ENCODE measurements around the gene SLAMF1.

SLAMF1 gene

DNA sequence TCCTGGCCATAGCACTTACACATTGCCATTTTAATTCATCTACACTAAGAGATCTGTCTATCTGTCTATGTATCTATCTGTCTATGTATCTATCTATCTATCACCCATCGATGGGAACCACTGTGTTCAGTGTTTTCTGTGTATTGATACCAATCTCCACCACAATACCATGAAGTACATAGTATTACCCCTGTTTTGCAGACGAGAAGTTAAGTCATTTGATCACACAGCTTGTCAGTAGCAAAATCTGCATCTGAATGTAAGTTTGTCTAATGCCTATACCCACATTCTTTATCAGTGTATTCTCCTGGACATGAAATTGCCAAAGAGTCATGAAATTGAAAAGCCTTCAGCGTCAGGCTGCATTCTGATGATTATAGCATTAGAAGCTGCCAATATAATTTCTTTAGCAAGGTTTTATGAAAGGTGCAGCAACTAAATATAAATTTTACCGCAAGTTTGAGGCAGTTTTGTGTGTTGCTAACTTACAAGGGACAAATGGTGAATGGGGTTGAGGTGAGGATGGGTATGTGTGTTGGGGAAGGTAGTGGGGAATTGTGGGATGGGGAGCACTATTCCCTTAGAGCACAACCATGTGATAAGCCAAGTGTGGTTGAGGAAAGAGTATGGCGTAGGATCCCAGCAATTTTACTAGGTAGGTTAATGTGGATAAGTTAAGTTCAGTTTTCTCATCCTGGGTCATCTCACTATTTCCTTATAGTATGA is 24.2 kb downstream of the SLAMF1 start:
- DNase-seq = no peak

DNA sequence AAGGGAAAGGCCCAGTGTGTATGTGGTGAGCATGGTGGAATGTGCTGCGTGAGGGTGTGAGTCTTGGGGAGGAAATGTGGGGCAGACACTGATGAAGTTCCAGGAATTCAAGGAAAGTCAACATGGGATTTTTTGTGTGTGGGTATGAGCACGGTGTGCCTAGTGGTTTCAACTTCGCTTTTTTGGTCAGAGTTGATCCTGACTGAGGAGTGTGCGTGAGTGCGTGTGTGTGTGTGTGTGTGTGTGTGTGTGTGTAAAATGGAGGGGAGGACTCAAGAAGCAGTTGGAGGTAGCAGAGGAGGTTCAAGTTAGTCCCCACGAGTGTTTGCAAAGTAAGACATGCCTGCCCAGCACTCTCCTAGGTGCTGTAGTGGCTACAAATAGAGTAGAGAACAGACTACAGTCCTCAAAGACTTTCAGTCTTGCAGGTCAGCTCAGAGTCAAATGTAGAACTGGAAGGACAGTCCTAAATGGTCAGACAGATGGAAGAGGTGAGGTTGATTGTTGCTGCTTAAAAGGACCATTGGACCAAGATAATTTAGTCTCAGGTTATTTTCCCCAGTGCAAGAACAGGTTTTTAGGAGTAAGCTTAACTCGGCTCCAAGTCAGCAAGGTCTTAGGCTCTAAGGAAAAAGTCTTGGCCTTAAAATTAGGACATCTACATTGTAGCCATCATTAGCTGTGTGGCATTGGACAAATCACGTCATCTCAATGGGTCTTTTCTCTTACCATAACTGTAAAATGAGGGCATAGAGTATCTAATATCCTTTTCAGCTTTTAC is 25.0 kb downstream of the SLAMF1 start:
- no peak for DNase-seq

DNA sequence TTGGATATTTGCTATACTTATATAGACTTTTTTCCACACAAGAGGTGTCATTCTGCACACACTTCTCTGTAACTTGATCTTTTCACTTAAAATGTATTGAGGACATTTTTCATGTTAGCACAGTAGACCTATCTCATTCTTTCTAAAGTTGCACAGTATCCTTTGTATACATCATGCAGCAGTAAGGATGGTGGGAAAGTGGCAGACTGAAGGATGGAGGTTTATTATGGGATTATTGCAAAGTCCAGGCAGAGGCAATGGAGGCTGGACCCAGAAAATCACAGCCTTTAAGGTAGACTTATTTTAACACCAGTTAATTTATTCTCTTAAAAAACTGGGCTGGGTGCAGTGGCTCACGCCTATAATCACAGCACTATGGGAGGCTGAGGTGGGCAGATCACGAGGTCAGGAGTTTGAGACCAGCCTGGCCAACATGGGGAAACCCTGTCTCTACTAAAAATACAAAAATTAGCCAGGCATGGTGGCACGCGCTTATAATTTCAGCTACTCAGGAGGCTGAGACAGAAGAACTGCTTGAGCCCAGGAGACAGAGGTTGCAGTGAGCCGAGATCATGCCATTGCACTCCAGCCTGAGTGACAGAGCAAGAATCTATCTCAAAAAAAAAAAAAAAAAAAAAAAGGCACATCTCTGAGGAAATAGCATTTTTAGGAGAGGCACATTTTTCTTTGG is 25.8 kb downstream of the SLAMF1 start:
- DNase-seq = no peak

DNA sequence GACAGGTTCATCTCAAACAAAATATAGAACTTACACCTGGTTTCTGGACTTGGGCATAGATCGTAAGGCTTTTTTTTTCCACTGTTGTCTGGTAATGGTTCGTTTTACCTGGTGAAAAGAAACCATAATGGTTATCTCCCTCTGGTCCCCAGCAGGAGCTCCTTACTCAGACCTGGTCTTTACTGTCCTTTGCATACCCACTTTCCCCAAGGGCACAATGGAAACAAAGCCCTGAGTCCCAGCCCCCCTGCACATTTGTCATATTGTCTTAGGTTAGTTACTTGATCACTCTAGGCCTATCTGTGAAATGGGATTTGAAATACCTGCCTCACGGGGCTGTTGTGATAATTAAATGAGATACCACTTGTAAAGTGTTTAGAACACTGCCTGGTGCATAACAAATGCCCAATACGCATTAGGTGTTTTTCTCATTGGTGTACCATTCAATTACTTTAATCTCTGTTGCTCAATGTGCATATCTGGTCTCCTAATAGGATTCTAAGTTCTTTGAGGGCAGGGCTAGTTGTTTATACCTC is 27.0 kb downstream of the SLAMF1 start:
- no peak for DNase-seq

DNA sequence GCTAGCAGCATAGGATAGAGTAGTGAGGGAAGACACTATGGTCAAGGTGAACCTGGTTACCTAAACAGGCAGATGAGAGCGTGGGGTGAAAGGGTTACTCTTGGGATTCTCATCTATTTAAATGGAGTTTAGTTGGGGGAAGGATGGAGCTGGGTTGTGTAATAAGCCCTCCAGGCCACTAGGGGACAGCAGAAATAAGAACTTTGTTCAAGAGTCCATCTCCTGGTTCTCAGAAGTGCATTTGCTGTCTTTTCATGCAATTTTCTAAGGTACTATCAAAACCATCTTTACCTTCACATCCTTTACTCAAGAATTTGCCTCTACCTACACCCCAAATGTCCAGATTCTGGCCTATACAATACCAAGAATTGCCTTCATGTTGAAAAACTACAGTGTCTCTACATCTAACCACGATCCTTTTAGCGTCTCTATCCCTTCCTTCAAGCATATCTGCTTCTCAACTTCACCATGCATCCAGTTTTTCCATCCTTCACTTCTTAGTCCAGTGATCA is 28.0 kb downstream of the SLAMF1 start:
- no peak for DNase-seq

DNA sequence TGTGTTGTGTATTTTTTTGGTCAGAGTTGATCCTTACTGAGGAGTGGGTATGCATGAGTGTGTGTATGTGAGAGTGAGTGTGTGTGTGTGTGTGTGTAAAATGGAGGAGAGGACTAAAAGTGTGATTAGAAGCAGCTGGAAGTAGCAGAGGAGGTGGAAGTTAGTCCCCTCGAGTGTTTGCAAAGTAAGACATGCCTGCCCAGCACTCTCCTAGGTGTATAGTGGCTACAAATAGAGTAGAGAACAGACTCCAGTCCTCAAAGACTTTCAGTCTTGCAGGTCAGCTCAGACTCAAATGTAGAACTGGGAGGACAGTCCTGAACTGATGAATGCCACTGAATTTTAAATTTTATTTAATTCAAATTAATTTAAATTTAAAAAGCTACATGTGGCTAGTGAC is 28.5 kb downstream of the SLAMF1 start:
- DNase-seq = no peak

DNA sequence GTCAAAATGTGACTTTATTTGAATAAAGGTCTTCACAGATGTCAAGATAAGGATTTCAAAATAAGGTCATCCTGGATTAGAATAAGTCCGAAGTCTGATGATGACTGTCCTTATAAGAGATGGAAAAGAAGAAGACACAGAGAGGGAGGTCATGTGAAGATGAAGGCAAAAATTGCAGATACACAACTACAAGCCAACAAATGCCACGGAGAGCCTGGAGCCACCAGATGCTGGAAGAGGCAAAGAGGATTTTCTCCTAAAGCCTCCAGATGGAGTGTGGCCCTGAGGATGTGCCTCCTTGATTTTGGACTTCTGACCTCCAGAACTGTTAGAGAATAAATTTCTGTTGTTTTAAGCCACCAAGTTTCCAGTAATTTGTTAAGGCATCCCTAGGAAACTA is 31.2 kb downstream of the SLAMF1 start:
- DNase-seq = no peak

DNA sequence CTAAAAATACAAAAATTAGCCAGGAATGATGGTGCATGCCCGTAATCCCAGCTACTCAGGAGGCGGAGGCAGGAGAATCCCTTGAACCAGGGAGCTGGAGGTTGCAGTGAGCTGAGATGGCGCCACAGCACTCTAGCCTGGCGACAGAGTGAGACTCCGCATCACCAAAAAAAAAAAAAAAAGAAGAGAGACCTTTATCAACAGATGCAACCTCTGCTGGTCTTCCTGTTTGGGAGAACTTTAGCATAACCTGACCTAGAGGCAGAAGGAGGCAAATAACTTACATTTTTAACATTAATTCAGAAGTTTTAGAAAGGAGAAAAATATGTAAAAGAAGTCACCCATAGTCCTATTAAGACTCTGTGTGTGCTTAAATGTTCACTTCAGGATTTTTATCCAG is 32.4 kb downstream of the SLAMF1 start:
- DNase-seq = no peak

DNA sequence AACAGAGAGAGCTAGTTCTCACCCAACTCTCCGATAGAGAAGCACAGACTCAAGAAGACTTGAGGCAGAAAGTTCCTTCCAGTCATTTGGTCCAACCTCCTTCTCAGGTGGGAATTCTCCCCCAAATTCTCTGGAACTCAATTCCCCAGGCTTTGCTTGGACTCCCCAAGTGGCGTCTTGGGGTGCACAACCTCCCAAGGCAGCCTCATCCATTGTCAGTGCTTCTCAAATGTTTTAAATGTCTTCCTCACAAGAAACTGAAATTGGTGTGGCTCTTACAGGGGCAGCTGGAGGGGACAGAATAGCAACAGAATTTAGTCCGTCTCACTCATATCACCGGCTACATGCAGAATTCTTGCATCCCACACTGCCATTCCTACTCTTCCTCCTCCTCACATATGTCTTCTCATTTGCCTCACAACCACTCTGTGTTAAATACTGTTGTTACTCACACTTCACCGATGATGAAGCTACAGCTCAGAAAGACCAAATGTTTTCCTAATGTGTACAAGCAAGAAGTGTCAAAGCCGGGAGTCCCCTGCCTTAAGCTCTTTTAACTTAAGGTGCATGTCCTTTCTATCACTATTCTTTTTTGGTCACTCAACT is 34.1 kb downstream of the SLAMF1 start:
- DNase-seq = no peak

DNA sequence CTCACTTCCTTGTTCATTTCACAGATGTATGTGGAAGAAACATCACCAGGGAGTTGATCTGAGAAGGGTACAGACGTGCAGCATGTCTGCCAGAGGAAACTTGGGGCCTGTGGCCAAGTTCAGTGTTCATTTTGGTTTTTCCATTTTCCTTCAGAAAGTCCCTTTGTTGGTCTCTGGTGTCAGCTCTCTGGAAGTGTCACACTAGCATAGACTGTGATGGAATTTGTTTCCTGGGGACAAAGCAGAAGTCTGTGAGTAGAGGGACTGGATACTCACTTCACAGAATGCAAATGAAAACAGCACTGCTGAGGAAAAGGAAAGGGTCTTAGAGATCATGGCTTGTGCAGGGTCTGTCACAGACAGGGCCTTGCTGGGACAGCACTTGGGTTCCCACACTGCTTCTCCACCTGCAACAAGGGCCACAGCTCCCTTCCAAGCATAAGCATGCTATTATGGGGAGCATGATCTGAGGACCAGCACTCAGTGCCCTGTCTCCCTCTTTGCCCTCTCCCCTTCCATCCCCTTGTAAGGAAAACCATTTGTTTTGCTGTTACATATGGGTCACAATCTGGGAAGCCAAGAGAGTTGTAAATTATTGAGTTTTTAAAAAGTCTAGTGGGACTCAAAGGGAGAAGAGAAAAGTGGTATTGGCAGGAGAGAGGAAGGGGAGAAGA is 36.1 kb downstream of the SLAMF1 start:
- DNase-seq = no peak

DNA sequence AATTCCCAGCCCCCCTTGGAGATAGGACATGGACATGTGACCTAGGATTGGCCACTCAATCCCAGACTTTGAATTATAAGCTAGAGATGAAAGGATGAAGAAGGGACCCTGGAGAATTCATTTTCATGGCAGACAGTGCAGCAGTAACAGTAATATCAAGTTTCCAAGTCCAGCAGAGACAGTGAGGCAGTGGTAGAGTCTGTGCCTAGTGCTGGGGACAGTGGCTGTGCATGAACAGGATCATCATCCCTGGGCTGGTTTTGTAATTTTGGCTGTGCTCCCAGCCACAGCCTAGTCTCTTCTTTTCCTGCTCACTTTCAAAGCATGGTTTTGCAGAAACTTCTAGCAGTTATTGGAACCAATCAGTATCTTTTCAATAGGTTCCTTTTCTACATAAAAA is 37.9 kb downstream of the SLAMF1 start:
- DNase-seq = no peak

DNA sequence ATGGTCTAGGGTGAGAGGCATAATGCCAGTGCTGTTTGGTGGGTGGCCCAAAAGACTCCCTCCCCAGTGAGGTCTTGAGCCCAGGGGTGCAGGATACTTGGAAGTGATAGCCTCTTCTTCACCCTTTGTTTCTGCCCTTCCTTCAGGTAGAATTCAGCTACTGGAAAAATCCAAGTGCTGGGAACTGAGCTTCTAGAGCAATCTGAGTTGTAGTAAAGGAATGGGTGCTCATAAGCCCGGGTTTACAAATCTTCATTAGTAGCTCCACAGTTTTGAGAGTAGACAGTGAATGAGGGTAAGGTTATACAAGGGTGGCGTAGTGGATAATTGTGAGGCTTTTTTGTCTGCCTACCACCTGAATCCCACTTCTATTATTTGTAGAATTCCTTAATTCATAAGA is 38.3 kb downstream of the SLAMF1 start:
- DNase-seq = no peak

DNA sequence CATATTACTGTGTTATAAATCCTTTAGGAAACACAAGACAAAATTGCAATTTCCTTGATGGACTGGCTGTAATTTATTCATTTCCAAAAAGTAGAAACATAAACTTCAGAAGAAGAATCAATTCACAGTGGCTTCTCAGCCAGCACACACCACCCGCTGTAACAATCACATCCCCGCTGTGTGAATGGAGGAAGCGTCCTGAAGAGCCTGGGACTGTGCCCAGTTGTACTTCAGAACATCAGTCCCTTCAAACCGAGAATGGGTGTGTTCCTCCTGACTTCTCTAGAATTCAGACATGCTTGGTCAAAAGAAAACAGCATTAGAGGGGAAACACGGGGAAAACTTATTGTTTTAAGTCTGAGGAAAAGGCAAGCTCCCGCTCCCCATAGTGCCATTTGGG is 38.8 kb downstream of the SLAMF1 start:
- DNase-seq = no peak

DNA sequence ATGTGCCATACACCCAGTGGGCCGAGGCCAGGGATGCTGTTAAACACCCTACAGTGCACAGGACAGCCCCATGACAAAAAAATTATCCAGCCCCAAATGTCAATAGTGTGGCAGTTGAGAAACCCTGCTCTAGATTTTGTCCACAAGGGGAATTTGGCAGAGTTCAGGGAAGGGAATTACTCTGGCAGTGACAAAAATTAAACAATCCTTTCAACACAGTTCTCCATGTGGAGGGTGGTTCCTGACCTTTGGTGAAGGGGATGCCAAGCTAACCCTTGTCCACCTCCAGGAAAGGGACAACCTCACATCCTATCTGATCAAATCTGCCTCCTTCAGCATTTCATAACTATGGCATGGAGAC is 39.2 kb downstream of the SLAMF1 start:
- DNase-seq = no peak

DNA sequence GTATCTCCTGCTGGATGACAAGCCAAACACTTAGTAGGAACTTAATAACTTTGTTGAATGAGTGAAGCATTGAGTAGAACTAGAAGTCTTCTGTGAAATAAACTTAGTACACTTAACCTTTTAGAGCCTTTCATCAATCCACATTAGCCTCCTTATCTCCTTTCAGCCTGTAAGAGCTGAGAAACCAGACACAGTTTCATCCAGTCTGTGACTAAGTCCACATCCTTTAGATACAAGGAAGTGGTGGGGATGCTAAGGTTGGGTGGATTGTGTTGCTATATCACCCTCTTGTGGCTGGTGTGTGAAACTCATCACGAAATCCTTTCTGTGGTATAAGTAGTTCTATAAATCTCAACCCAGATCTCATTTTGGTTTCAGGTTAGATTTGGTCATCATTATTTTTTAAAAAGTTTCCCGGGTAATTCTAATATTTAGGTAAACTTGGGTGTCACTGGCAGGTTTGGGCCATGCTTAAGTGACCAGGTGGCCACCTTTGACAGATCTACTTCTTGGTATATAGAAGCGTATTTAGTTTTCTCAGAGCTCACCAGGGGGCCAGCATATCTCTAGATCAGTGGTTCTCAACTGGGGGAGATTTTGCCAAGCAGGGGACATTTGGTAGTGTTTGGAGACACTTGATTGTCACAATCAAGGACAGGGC is 39.7 kb downstream of the SLAMF1 start:
- DNase-seq = no peak

DNA sequence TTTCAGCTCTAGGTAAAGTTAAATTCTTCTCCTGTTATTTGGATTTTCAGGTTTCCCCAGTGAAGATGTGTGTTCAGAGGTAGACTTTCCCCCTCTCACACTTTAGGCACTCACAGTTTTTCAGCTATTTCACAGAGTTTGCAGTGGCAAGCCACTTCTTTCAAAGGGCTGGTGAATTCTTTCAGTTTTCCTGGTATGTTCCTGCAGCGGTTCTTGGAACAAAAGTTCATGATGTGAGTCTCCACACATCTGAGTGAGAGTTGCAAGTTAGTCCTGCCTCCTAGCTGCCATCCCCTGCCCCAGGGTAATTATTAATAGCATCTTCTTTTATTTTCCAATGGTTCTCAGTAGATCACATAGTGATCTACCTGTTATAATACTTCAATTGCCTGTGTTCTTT is 40.2 kb downstream of the SLAMF1 start:
- no peak for DNase-seq

DNA sequence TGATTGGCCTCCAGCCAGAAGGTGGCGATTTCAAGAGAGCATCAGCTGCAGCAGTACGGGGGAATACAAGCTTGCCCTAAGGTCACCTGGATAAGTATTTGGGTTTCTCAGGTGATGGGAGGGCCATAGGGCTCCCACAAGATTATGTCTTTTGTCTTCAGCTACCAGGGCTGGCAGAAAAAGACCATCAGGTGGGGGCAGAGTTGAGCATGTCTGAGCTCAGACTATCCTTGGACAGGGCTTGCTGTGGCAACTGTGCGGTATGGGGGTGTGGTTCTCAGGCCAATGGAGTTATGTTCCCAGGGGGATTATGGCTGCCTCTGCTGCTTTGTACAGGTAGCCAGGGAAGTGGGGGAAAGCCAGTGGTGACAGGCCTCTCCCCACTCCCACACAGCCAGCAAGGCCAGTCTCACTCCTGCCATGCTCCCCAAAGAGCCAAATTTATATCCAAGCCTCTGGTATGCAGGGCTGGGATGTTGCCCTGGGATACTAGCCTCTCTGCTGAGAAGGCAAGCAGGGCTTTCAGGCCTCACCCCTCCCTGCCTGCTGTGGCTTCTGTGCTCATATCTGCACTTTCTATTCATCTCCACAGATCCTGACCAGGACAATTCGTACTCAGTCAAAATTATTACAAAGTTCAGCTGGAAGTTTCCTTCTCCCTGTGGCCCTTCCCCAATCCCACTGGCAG is 40.9 kb downstream of the SLAMF1 start:
- no peak for DNase-seq

DNA sequence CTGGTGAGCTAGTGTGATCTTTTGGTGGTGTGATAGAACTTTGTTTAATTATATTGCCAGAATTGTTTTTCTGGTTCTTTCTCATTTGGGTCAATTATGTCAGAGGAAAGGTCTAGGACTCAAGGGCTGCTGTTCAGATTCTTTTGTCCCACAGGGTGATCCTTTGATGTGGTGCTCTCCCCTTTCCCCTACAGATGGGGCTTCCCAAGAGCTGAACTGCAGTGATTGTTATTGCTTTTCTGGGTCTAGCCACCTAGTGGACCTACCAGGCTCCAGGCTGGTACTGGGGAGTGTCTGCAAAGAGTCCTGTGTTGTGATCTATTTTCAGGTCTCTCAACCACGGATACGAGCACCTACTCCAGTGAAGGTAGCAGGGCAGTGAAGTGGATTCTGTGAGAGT is 41.6 kb downstream of the SLAMF1 start:
- DNase-seq = no peak

DNA sequence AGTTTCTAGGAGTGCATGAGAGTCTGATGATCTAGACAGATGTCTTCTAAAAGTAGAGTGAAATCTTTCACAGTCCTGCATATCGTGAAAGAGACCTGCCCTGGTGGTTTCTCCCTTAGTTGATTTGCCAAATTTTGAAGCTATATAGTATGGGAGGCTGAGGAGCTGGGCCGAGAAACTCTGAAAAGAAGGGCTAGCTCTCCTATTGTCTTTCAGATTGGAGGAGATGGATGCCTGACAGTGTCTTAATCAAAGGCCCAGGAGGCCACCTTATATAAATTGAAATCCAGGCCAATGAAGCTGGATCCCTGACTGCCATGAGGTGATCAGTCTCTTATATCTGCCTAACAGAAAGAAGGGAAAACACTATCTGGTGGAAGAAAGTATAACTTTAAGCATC is 49.1 kb downstream of the SLAMF1 start:
- DNase-seq = no peak

DNA sequence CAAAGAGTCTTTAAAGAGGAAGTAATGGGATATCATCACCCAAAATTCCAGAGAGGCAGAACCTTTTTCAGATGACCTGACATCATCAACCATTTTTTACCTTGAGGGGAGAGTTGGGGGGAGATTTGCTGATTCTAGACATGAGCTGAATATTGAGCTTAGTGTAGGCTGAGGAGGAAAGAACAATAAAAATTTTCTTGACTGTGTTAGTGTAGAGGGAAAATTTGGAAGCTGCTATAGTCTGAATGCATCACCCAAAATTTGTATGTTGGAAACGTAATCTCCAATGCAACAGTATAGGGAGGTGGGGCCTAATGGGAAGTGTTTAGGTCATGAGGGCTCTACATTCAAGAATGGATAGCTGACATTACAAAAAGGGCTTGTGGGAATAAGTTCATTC is 49.8 kb downstream of the SLAMF1 start:
- no peak for DNase-seq

DNA sequence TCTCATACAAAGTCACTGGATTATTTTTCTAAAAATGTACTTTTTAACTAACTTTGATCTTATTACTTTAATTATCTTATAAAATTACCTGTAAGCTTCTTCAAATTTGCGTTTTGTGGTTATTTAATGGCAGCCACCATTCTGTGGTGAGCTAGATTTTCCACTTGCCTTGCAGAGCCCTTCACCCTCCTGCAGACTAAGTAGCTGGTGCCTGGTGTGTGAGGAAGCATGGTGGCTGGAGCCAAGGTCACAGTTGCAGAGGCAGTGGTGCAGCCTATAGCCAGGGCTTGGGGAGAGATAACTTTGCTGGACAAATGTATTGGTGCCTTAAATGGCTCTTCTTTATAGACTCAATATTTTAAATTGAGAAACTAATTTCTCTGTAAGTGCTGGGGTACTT is 56.4 kb downstream of the SLAMF1 start:
- DNase-seq = no peak

DNA sequence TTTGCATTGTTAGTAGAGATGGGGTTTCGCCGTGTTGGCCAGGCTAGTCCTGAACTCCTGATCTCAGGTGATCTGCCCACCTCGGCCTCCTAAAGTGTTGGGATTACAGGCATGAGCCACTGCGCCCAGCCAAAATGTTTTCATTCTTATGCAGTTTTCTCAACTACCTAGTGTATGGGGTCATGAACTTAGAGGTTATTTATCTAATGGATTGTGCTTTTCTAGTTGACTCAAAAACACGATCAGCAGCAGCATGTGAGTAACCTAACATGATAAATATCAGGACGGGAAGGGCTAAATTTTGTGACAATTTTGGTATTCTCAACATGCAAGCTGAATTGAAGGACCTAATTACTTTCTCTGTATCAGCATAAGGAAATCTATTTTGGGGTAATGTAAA is 58.4 kb downstream of the SLAMF1 start:
- no peak for DNase-seq

Data from NCI-H1436 treated with DMSO at 0.1 percent for 48 hours (cell line).